NCI-H146 treated with DMSO at 0.1 percent for 48 hours (cell line): Measurements from ENCODE around the gene SDF2L1.
"Not testable (repeated sequence)": the region's sequence is repeated elsewhere in the genome, so short reads cannot be mapped to it uniquely, and the experiment has no call there.

Experiments
- DNase-seq: peaks from one replicate; lab custom pipeline; 2025; ENCODE audit not compliant: unreplicated experiment; lab: John Stamatoyannopoulos, UW

SDF2L1 gene

DNA sequence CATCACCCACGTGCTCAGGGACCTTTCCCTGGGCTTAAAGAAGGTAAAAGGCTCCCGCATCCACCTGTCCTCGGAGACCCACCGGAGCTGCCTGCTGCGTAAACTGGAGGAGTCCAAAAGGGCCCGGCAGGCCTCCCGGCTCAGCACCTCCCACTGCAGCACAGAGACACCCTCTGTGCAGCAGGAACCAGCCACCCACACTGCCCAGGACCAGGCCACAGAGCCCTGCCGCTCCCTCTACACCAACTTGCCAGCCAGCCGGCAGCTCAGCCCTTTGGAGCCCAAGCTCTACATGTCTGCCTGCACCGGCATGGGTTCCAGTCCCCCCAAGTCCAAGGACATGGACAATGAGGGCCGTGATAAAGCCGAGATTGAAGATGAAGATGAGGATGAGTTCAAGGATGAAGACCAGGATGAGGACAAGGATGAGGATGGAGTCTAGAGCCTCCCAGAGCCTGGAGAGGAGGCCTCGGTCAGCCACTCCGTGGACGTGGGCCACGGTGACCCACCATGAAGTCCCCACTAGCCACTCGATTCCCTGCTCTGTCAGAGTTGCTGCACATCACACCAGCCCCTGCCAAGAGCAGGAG lies 5.4 kb upstream of the SDF2L1 start:
- DNase-seq, result no peak

DNA sequence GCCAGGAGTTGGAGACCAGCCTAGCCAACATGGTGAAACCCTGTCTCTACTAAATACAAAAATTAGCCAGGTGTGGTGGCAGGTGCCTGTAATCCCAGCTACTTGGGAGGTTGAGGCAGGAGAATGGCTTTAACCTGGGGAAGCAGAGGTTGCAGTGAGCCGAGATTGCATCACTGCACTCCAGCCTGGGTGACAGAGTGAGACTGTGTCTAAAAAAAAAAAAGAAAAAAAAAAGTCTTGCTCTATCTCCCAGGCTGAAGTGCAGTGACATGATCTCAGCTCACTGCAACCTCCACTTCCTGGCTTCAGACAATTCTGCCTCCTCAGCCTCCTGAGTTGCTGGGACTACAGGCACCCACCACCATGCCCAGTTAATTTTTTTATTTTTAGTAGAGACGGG lies 4.7 kb upstream of the SDF2L1 start:
- DNase-seq, result not testable (repeated sequence)

DNA sequence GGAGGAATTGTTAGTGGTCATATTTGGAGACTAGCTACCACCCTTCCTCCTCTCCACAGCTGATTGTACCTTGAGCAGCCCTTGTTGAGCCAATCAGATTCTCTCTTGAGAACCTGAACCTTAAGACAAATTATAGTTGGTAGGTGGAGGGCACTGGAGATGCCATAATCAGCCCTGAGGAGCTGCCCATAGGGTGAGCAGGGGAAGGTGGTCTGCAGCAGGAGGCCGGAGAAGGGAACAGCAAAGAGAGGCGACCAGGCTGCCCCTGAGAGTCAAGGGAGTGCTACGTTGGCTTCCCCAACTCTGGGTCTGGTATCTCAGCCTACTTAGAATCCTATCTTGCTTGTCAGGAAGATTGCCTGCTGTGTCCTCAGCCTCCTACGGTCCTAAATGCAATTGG lies 2.7 kb upstream of the SDF2L1 start:
- no peak for DNase-seq

DNA sequence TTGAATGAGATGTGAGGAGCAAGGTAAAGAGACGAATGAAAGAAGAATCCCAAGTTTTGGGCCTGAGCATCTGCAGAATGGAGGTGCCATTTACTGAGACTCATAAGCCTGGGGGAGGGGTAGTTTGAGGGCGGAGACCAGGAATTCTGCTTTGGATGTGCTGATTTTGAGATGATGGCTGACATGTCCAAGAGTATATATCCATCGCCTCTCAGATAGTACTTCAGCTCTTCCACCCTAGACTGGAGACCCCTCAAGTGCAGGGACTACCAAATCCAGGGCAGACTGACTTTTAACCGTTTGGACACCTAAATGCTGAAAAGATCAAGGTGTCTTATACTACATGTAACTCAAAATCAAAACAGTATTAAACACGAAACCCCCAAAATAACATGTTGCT lies 1.3 kb upstream of the SDF2L1 start:
- DNase-seq, result no peak

DNA sequence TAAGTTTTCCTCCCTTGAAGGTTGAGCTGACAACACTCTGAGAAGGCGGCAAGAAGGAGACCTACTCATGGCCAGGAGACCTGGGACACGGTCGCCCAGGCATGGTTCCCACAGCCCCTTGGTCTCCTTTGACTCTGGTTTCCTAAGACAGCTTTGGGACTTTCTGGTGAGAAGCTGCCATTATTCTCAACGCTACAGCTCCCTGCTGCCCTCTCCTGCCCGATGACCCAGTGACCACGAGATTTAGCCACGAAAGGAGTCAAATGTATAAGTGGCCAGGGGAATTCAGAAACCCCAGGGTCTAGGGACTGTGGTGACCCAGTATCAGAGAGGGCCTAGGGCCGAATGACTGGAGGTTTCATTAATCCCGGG lies 699 bp upstream of the SDF2L1 start:
- DNase-seq, result no peak

DNA sequence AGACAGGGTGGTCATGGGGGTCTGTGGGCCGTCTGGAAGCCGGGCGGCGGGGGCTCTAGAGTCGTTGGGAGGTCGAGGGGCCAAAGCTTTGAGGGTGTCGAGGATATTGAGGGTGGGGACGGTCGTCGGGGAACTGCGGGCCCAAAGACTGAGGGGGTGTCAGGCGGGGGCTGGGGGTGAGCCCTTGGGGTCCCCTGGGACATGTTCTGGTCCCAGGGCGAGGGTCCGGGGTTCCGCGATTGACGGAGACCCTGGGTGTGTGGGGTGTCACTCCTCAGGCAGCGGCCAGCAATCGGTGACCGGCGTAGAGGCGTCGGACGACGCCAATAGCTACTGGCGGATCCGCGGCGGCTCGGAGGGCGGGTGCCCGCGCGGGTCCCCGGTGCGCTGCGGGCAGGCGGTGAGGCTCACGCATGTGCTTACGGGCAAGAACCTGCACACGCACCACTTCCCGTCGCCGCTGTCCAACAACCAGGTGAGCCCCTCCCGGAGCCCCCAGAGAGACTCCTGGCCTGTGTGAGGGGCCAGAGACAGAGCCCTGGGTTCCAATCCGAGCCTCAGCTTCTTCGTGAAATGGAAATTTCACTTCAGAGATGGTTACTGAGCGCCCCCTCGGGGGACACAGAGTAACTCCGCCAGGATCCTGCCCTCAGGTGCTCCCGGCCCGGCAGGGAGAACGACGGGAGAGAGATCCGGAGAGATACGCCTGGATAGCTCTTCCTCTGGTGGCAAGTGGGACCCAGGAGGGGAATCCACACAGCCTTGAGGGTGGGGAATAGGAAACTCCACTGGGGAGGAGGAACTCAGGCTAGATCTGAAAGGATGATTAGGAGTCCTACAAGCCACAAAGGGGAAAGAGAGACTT lies 714 bp downstream of the SDF2L1 start:
- peak; percentile 7 for DNase-seq

DNA sequence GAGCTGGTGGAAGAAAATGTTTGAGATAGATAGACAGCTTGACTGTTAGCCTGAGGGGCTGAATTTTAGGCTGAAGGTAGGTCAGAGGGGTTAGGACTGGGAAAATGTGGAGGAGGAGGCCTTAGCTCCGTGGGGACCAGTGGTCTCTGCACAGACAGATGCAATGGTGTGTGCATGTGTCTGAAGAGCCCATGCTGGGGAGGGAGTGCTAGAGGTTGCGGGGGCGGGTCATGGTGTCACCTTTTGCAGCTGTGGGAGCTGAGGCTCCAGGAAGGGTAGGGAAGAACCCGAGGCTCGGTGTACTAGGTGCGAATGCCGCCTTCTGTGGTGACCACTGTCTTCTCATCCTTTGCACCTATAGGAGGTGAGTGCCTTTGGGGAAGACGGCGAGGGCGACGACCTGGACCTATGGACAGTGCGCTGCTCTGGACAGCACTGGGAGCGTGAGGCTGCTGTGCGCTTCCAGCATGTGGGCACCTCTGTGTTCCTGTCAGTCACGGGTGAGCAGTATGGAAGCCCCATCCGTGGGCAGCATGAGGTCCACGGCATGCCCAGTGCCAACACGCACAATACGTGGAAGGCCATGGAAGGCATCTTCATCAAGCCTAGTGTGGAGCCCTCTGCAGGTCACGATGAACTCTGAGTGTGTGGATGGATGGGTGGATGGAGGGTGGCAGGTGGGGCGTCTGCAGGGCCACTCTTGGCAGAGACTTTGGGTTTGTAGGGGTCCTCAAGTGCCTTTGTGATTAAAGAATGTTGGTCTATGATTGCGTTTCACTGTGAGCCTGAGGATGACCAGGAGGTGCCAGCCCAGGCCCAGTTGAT lies 1.6 kb downstream of the SDF2L1 start:
- DNase-seq, result no peak

DNA sequence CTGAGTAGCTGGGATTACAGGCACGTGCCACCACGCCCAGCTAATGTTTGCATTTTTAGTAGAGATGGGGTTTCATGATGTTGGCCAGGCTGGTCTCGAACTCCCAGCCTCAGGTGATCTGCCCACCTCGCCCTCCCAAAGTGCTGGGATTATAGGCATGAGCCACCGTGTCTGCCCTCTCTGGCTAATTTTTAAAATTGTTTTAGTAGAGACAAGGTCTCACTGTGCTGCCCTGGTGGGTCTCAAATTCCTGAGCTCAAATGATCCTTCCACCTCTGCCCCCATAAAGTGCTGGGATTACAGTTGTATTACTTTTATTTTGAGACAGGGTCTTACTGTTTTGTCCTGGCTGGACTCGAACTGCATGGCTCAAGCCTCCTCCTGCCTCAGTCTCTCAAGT lies 3.4 kb downstream of the SDF2L1 start:
- DNase-seq, result not testable (repeated sequence)

DNA sequence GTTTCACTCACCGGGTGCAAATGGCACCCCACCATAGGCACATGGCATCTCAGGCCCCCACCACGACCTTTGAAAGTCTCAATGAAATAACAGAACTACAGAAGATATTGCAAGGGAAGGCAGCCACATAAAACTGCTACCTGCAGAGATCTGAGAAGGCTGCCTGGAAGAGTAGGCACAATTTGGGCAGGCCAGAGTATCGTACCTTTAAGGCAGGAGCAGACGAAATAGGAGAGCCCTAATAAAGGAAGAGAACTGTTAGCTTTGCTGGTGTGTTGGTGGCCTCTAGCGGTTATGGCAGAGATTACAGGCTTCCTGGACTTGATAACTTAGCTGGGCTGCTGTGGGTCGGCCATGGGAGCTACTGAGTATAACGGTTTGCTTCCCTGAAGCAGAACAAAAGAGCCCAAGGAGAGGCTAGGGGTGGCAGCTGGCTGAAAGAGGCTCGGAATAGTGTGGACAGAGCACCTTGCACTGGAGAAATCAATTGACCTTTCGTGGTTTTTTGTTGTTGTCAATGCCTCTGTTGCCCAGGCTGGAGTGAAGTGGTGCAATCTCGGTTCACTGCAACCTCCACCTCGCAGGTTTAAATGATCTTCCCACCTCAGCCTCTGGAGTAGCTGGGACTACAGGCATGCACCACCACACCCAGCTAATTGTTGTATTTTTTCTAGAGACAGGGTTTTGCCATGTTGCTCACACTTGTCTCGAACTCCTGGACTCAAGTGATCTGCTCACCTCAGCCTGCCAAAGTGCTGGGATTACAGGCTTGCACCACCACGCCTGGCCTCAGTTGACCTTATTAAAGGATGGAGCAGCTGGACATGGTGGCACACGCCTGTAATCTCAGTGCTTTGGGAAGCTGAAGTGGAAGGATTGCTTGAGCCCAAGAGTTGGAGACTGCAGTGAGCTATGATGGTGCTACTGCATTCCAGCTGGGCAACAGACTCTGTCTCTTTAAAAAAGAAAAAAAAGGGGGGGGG lies 4.8 kb downstream of the SDF2L1 start:
- DNase-seq, result peak; percentile 62

DNA sequence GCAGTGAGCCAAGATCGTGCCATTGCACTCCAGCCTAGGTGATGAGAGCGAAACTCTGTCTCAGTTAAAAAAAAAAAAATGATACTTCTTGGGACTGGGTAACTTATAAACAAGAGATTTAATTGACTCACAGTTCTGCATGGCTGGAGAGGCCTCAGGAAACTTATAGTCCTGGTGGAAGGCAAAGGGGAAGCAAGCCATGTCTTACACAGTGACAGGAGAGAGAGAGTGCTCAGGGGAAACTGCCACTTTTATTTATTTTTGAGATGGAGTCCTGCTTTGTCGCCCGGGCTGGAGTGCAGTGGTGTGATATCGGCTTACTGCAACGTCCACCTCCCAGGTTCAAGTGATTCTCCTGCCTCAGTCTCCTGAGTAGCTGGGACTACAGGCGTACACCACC lies 8.2 kb downstream of the SDF2L1 start:
- DNase-seq, result no peak

DNA sequence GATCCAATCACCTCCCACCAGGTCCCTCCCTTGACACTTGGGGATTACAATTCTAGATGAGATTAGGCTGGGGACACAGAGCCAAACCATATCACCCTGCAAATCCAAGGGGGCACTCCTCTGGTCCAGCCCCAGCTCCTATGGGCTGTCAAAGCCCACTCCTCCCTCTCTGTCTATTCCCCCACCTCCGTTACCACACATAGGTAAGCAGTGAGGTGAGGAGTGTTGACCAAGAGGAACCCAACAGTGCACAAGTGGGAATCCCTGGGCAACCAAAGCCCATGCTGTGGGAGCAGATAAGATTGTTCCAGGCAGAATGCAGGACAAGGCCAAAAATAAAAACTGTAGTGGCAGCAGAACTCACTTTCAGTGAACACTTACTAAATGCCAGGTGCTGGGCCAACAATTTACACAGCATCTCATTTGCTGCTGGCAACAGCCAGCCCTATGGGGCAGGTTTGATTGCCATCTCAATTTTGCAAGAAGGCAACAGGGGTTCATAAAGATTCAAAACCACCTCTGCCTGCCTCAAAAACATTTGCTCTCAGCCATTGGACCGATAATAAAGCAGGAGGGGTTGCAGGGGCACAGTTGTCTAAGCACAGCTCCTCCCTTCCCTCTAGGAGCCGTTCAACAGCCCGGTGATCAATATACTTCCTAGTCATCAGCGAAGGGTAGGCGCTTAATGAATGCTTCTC lies 8.9 kb downstream of the SDF2L1 start:
- peak; percentile 34 for DNase-seq

DNA sequence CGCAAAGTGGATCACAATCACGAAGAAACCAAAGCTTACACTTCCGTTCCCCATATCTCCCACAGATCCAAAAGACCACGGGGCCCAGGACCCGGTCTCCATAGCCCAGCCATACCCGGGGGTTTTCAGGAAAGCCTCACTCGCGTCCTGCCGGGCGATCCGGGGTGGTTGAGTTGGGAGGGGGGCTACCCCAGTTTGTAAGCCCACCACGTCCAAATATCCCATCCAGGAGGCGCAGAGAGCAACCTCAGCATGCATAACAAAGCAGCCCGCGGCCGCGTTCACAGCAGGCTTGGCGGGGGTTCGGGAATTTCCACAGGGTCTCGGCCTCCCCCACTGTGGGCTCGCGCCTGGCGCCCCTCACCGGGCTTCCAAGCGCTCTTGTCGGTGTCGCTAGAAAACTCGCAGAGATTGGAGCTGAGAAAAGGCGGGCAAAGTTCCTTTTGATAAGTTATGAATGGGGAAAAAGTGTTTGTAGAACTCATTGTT lies 9.5 kb downstream of the SDF2L1 start:
- peak; percentile 26 for DNase-seq

DNA sequence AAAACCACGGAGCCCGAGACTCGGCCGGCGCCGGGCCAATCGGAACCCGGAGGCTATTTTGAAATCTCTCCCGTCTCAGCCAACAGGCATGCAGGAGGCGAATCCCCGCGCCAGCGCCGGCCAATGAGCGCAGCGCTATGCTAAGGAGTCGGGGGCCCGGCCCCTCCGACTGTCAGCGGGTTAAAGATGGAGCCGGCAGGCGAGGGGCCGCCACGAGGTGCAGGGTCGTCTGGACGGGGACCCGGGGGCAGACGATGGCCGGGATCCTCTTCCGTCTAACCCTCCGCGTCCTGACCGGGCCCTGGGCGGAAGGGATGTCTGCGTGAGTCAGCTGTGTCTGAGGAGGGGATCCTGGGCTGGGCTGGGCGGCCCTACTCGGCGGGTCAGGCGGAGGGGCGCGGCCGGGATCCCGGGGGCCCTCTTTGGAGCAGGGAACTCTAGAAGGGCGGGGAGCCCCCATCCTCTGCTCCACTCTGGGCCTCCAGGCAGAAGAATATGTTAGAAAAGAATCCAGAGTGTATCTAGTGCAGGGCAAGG lies 10.0 kb downstream of the SDF2L1 start:
- DNase-seq, result no peak

DNA sequence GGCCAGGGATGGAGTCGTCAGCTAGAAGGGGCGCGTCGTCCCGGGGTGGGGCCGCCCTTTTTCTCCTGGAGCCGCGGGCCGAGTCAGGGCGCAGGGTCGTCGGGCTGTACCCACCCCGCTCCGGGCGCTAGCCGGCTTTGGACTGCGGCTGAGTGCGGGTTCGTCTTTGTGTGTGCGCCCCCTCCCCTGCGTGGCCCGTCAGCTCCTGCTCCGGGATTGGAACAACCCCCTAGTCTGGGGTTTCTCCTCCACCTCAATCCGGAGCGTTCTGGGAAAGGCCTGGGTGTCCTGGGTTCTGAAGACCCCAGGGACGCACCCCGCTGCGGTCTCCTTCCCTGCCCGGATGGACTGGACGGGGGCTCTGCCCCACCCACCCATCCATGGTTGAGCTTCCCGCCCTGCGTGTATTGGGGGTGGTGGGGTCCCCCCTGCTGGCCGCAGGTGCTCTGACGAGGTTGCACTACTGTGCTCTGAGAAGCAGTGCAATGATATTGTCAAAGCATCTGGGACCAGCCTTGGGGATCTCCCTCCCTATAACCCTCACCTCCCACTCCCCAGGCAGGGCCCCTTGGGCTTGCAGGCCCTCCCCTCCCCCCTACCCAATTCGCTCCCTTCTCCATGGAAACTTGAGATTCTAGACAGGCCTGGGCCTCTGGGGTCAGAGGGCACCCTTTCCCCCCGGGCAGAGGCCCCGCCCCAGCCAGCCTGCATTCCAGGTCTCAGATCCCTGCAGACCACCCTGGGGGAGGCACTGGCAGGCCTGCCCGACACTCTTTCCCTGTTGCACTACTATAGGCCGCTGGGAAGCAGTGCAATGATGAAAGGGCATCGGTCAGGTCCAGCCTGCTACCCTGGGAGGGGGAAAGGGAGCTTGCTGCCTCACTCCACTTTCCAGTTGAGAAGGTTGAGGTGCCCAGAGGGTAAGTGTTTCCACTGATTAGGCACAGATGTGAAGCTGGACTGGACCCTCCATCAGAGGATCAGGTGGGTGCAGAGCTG lies 10.7 kb downstream of the SDF2L1 start:
- DNase-seq, result no peak

DNA sequence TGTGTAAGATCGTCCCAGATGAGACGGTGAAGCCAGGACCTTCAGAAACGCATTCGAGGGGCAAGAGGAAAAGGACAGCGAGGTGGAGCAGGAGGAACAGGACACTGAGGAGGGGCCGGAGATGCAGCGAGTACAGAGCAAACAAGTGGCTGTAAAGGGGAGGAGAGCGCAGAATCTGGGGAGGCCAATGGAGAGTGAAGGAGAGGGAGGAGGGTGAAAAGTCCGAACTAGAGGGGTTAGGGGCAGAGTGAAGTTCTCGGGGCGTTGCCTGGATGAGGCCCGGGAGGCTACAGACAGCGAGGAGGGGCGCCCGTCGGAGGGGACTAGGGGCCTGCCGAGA lies 14.9 kb downstream of the SDF2L1 start:
- DNase-seq, result no peak

DNA sequence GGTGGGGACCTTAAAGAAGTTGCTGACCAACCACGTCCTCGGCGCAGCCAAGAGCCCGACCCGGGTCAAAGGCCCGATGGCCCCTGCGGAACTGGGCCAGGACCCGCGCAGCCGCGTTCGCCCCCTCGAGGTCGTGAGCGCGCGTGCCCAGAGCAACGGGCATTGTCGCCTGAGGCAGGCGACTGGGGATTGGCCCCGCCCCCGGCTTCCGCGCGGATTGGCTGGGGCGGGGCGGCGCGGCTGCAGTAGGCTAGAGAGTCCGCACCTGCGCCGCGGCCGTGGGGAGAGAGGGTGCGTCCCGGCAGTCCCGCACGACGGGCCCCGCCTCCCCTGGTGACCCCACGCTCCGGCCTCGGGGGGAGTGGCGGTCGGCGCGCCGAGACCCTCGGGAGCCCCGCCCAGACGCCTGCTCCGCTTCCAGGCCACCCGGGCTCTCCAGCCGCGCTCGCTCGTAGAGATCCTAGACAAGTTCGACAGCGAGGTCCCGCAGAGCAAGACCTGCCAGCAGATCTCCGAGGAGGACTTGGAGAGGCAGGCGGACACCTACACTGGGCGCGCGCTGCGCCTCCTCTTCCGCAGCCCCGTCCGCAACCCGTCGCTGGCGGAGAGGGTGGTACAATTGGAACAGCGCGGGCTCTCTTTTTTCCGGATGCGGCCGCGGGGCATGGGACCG lies 15.4 kb downstream of the SDF2L1 start:
- DNase-seq, result peak; percentile 58

DNA sequence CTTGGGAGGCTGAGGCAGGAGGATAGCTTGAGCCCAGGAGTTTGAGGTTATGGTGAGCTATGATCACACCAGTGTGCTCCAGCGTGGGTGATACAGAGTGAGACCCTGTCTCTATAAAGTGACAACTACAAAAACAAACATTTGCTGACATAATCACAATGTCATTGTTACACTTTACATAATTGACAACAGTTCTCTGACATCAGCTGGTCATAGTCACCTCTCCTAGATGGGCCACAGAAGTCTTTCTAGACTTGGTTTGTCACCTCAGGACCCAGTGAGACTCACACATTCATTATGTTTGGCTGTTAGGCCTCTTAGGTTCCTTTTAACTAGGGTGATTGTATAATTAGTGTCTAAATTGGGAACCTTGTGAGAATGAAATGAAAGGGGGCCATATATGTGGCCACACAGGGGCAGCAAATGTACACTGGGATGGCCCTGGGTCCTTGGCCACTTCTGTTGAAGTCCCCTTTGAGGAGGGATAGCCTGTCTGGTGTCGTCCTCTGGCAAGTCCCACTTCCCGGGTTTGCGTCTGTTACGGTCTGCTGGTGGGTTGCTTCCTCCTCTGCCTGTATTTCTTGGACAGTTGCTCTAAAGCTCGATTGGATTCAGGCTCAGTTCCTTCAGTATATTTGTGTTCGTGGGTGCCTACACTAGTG lies 17.9 kb downstream of the SDF2L1 start:
- DNase-seq, result no peak

DNA sequence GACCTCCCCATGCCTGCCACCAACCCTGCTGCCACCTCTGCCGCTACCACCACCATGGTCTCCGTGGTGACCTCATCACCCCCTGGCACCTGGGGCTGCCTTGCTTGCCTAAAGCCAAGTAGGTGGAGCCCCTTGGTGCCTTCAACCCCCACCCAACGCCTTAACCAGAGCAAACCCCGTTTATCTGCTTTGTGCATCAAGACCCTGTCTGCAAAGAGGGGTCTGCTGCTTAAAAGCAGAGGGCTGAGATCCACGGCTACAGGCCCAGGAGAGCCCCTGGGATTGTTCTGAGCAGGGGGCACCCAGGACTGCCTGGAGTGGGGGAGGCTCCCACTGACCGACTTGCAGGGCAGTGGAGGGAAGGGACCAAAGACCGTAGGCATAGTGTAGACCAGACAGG lies 18.8 kb downstream of the SDF2L1 start:
- no peak for DNase-seq
